ENCODE results near the gene DCAF8L2. TPM values are rescaled to one million over a fixed set of nuclear protein-coding genes. Genes with fewer than 3 reads are reported as not detected.

Gene DCAF8L2
- total RNA-seq, 1 experiment from 2014 or later: not detected

DNA sequence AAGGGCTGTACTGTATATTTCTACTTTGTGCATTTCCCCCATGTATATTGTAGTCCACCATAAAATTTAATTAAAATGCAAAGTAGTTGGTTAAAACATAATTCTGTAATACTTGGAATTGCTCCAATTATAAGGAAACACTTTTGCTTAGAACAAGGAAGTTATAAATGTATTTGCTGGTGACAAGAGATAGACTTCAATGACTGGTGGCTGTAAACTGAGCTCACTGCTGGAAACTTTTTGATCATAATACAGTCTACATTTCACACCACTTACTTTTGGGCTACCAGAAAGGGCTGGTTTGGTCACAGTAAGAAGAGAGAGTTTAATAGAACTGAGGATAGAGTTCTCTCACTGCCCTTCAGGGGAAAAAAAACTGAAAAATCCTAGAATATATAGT lies 32.7 kb downstream of the DCAF8L2 start:
- H2AK5ac ChIP-seq (ENCODE audit: insufficient read length, low read length): no peak overlapping the region
- peaks cover 16% of the 10 kb centered on the region for H3K9me3 ChIP-seq (ENCODE audit: control insufficient read depth, low read depth, low read length)
- H3K9me3 Mint-ChIP-seq: peaks cover 51 to 69% of the 10 kb centered on the region in 2 experiments
- no peak overlapping the region for H3K23ac ChIP-seq (ENCODE audit: insufficient read length, low read depth, low read length)
- no peak overlapping the region for H2BK20ac ChIP-seq (ENCODE audit: low read depth, low read length, poor library complexity, severe bottlenecking)
- H3K27ac ChIP-seq (ENCODE audit: insufficient read length, low read depth, low read length): no peak overlapping the region
- no peak overlapping the region for H3T11ph ChIP-seq (ENCODE audit: low read length)
- no peak overlapping the region for H3K4me2 ChIP-seq (ENCODE audit: insufficient read depth, insufficient read length, low read length)
- TF ChIP-seq, protein P1, sequence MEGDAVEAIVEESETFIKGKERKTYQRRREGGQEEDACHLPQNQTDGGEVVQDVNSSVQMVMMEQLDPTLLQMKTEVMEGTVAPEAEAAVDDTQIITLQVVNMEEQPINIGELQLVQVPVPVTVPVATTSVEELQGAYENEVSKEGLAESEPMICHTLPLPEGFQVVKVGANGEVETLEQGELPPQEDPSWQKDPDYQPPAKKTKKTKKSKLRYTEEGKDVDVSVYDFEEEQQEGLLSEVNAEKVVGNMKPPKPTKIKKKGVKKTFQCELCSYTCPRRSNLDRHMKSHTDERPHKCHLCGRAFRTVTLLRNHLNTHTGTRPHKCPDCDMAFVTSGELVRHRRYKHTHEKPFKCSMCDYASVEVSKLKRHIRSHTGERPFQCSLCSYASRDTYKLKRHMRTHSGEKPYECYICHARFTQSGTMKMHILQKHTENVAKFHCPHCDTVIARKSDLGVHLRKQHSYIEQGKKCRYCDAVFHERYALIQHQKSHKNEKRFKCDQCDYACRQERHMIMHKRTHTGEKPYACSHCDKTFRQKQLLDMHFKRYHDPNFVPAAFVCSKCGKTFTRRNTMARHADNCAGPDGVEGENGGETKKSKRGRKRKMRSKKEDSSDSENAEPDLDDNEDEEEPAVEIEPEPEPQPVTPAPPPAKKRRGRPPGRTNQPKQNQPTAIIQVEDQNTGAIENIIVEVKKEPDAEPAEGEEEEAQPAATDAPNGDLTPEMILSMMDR (conservative IDR thresholded peaks at IDR 0.05): no peak
- H3K4ac ChIP-seq (ENCODE audit: low read depth, low read length): no peak overlapping the region
- no peak overlapping the region for H2BK5ac ChIP-seq (ENCODE audit: insufficient read length, low read length)
- no peaks in the 10 kb centered on the region for H3K79me1 ChIP-seq (ENCODE audit: insufficient read depth, low read depth, low read length, poor library complexity, severe bottlenecking)
- no peaks in the 10 kb centered on the region for H3K36me3 Mint-ChIP-seq (ENCODE audit: insufficient read depth in 1 of 3, low read depth in 3 of 3)
- H3K14ac ChIP-seq (ENCODE audit: insufficient read depth, low read length): no peak overlapping the region
- H4K8ac ChIP-seq (replicated peaks; ENCODE audit: insufficient read length, low read depth, low read length): no peak overlapping the region
- no peaks in the 10 kb centered on the region for H3K23me2 ChIP-seq (ENCODE audit: insufficient read length, low read depth, low read length, poor library complexity, severe bottlenecking)
- no peak overlapping the region for H4K91ac ChIP-seq (ENCODE audit: insufficient read length, low read depth, low read length)
- no peak for DNase-seq
- H3K27me3 ChIP-seq (ENCODE audit: insufficient read depth, low read length): no peaks in the 10 kb centered on the region
- no peak overlapping the region for H2BK15ac ChIP-seq (ENCODE audit: low read depth, low read length)
- no peak overlapping the region for H3K9ac ChIP-seq (ENCODE audit: extremely low read depth, insufficient read length, low read length)
- H4K5ac ChIP-seq (ENCODE audit: insufficient read length, low read depth, low read length): no peak overlapping the region
- no peak overlapping the region for H3K4me3 Mint-ChIP-seq
- H3K18ac ChIP-seq (ENCODE audit: insufficient read length, low read depth, low read length): no peak overlapping the region
- no peak overlapping the region for H2BK120ac ChIP-seq (ENCODE audit: low read depth, low read length, poor library complexity, severe bottlenecking)
- no peaks in the 10 kb centered on the region for H3K4me1 ChIP-seq (ENCODE audit: insufficient read depth, low read length)
- no peaks in the 10 kb centered on the region for H3K4me1 Mint-ChIP-seq
- H3K27me3 Mint-ChIP-seq (ENCODE audit: low read depth): peaks cover 3% of the 10 kb centered on the region; the same call in 1 of the 2 replicates
- no peak overlapping the region for H3K27ac Mint-ChIP-seq
- no peak overlapping the region for H2BK12ac ChIP-seq (ENCODE audit: insufficient read length, low read depth, low read length)
- no peaks in the 10 kb centered on the region for H3K79me2 ChIP-seq (ENCODE audit: insufficient read depth, low read length)
- no peaks in the 10 kb centered on the region for H4K20me1 ChIP-seq (ENCODE audit: control insufficient read depth, insufficient read depth, insufficient read length)
- no peak overlapping the region for H2AFZ ChIP-seq (ENCODE audit: low read length)
- no peak overlapping the region for H3K56ac ChIP-seq (ENCODE audit: insufficient read length, low read depth, low read length)

Measured in H9 (cell line).